Measurements from ENCODE around the gene ACKR3.

ACKR3 gene

GRCh38 chr2:236612737-236613136 lies 43.1 kb downstream of the ACKR3 start:
- H3K4me3 ChIP-seq (ENCODE audit: low read length), result no peak overlapping the region
- H3K9ac ChIP-seq (ENCODE audit: low read length), result no peak overlapping the region
- no peaks in the 10 kb centered on the region for H3K4me1 ChIP-seq (ENCODE audit: control insufficient read depth, insufficient read depth, low read length)
- no peak overlapping the region for H3K27ac ChIP-seq (ENCODE audit: low read depth, low read length)
- H3K27me3 ChIP-seq (ENCODE audit: control insufficient read depth, insufficient read depth, low read length), result no peaks in the 10 kb centered on the region
- no peaks in the 10 kb centered on the region for H3K36me3 ChIP-seq (ENCODE audit: control insufficient read depth, insufficient read depth, low read length)

GRCh38 chr2:236613612-236614011 lies 44.0 kb downstream of the ACKR3 start:
- no peaks in the 10 kb centered on the region for H3K4me1 ChIP-seq (ENCODE audit: control insufficient read depth, insufficient read depth, low read length)
- H3K9ac ChIP-seq (ENCODE audit: low read length), result no peak overlapping the region
- H3K27ac ChIP-seq (ENCODE audit: low read depth, low read length), result no peak overlapping the region
- no peak overlapping the region for H3K4me3 ChIP-seq (ENCODE audit: low read length)
- H3K36me3 ChIP-seq (ENCODE audit: control insufficient read depth, insufficient read depth, low read length), result no peaks in the 10 kb centered on the region
- no peaks in the 10 kb centered on the region for H3K27me3 ChIP-seq (ENCODE audit: control insufficient read depth, insufficient read depth, low read length)

DNA sequence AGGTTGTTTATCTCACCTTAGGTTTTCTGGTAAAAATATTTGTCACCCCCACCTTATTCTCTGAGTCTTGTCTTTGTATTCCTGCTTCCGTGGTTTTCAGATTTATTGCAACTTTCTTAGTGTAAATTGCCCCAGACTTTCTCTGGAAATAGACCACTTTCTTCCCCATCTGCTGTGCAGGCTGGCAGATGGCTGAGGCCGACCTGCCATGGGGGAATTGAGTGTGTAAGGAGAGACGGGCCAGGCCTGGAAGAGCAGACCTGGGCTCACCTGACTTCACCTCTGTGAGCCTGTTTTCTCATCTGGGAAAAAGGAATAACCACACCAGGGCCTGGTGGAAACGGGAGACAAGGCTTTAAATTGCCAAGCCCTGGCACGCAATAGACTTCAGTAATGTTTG lies 44.9 kb downstream of the ACKR3 start:
- Histone ChIP-seq H3K4me1 (ENCODE audit: control insufficient read depth, insufficient read depth, low read length) (no peaks in the 10 kb centered on the region), H3K27ac (ENCODE audit: low read depth, low read length) (no peak overlapping the region), H3K36me3 (ENCODE audit: control insufficient read depth, insufficient read depth, low read length) (no peaks in the 10 kb centered on the region), H3K27me3 (ENCODE audit: control insufficient read depth, insufficient read depth, low read length) (no peaks in the 10 kb centered on the region), H3K9ac (ENCODE audit: low read length) (no peak overlapping the region), H3K4me3 (ENCODE audit: low read length) (no peak overlapping the region)

- H3K27ac ChIP-seq (ENCODE audit: low read depth, low read length), result no peak overlapping the region
- no peak overlapping the region for H3K9ac ChIP-seq (ENCODE audit: low read length)
- no peaks in the 10 kb centered on the region for H3K27me3 ChIP-seq (ENCODE audit: control insufficient read depth, insufficient read depth, low read length)
- no peaks in the 10 kb centered on the region for H3K4me1 ChIP-seq (ENCODE audit: control insufficient read depth, insufficient read depth, low read length)
- no peaks in the 10 kb centered on the region for H3K36me3 ChIP-seq (ENCODE audit: control insufficient read depth, insufficient read depth, low read length)
- no peak overlapping the region for H3K4me3 ChIP-seq (ENCODE audit: low read length)
Measured at GRCh38 chr2:236616031-236616430, 46.4 kb downstream of the ACKR3 start.

DNA sequence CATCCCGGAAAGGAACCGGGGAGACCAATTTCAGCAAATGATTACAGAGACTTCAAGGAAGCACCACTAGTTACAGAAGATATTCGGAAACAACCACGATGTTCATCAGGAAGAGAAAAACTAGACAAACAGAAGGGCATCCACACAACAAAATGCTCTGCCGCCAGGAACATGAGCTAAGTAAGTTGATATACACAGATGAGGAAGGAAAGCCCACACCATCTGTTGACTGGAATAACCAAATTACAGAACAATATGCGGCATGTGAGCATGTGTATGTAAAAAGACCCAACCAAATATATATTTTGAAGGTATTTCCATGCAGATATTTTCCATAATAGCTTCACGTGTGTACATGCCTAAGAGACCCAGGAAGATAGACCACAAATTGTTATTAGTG lies 47.0 kb downstream of the ACKR3 start:
- no peak overlapping the region for H3K4me3 ChIP-seq (ENCODE audit: low read length)
- no peaks in the 10 kb centered on the region for H3K4me1 ChIP-seq (ENCODE audit: control insufficient read depth, insufficient read depth, low read length)
- no peak overlapping the region for H3K9ac ChIP-seq (ENCODE audit: low read length)
- H3K27me3 ChIP-seq (ENCODE audit: control insufficient read depth, insufficient read depth, low read length), result no peaks in the 10 kb centered on the region
- no peak overlapping the region for H3K27ac ChIP-seq (ENCODE audit: low read depth, low read length)
- no peaks in the 10 kb centered on the region for H3K36me3 ChIP-seq (ENCODE audit: control insufficient read depth, insufficient read depth, low read length)

DNA sequence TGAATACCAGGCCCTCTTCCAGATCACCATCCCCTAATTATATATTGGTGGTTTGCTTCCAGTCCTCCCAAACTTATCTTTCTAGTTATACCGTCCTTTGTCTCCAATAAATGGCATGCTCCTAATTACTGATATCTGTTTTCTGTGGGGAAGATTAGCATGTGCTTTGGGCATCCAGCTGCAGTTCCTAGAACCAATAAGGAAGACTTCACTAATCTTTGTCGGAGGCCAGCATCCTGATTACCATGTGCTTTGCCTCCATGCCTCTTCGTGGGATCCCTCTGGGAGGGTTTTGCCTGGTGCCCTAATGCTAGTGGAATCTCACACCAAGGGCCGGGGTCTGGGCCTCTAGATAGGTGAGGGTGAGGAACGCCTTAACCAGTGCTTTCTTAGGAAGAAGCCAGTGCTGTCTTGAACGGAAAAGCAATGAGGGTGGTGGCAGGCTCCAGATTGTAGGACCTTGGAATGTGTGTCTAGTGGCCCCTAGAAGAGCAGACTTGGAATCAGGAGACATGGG lies 47.7 kb downstream of the ACKR3 start:
- Histone ChIP-seq H3K27me3 (ENCODE audit: control insufficient read depth, insufficient read depth, low read length) (no peaks in the 10 kb centered on the region), H3K4me1 (ENCODE audit: control insufficient read depth, insufficient read depth, low read length) (no peaks in the 10 kb centered on the region), H3K36me3 (ENCODE audit: control insufficient read depth, insufficient read depth, low read length) (no peaks in the 10 kb centered on the region), H3K27ac (ENCODE audit: low read depth, low read length) (no peak overlapping the region), H3K9ac (ENCODE audit: low read length) (no peak overlapping the region), H3K4me3 (ENCODE audit: low read length) (no peak overlapping the region)

- Histone ChIP-seq H3K4me3 (ENCODE audit: low read length) (no peak overlapping the region), H3K9ac (ENCODE audit: low read length) (no peak overlapping the region), H3K27ac (ENCODE audit: low read depth, low read length) (no peak overlapping the region), H3K36me3 (ENCODE audit: control insufficient read depth, insufficient read depth, low read length) (no peaks in the 10 kb centered on the region), H3K4me1 (ENCODE audit: control insufficient read depth, insufficient read depth, low read length) (no peaks in the 10 kb centered on the region), H3K27me3 (ENCODE audit: control insufficient read depth, insufficient read depth, low read length) (no peaks in the 10 kb centered on the region)
Measured at GRCh38 chr2:236617796-236618195, 48.2 kb downstream of the ACKR3 start.

GRCh38 chr2:236618370-236618769 lies 48.7 kb downstream of the ACKR3 start:
- no peak overlapping the region for H3K4me3 ChIP-seq (ENCODE audit: low read length)
- H3K36me3 ChIP-seq (ENCODE audit: control insufficient read depth, insufficient read depth, low read length), result no peaks in the 10 kb centered on the region
- no peaks in the 10 kb centered on the region for H3K27me3 ChIP-seq (ENCODE audit: control insufficient read depth, insufficient read depth, low read length)
- no peaks in the 10 kb centered on the region for H3K4me1 ChIP-seq (ENCODE audit: control insufficient read depth, insufficient read depth, low read length)
- no peak overlapping the region for H3K9ac ChIP-seq (ENCODE audit: low read length)
- no peak overlapping the region for H3K27ac ChIP-seq (ENCODE audit: low read depth, low read length)

- Histone ChIP-seq H3K4me3 (ENCODE audit: low read length) (no peak overlapping the region), H3K4me1 (ENCODE audit: control insufficient read depth, insufficient read depth, low read length) (no peaks in the 10 kb centered on the region), H3K27me3 (ENCODE audit: control insufficient read depth, insufficient read depth, low read length) (no peaks in the 10 kb centered on the region), H3K36me3 (ENCODE audit: control insufficient read depth, insufficient read depth, low read length) (no peaks in the 10 kb centered on the region), H3K9ac (ENCODE audit: low read length) (no peak overlapping the region), H3K27ac (ENCODE audit: low read depth, low read length) (no peak overlapping the region)
Measured at GRCh38 chr2:236619910-236620612, 50.4 kb downstream of the ACKR3 start.

DNA sequence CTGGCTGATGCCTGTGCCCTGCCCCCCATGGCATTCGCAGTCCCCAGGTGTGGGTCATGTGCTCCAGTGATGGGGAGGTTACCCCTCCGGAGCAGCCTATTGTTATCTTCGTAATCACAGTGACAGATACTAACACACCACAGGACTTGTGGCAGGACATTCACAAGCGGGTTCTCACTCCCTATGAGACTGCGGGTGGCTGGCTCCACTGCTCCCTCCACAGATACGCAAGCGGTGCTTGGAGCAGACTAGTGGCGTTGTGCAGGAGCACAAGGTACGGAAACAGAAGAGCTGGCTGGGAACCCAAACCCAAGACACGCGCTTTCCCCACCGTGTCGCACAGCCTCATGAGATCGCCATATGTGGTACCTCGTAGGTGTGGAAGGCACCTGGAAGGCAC lies 52.2 kb downstream of the ACKR3 start:
- Histone ChIP-seq H3K27me3 (ENCODE audit: control insufficient read depth, insufficient read depth, low read length) (no peaks in the 10 kb centered on the region), H3K4me3 (ENCODE audit: low read length) (no peak overlapping the region), H3K27ac (ENCODE audit: low read depth, low read length) (no peak overlapping the region), H3K36me3 (ENCODE audit: control insufficient read depth, insufficient read depth, low read length) (no peaks in the 10 kb centered on the region), H3K4me1 (ENCODE audit: control insufficient read depth, insufficient read depth, low read length) (no peaks in the 10 kb centered on the region), H3K9ac (ENCODE audit: low read length) (no peak overlapping the region)

DNA sequence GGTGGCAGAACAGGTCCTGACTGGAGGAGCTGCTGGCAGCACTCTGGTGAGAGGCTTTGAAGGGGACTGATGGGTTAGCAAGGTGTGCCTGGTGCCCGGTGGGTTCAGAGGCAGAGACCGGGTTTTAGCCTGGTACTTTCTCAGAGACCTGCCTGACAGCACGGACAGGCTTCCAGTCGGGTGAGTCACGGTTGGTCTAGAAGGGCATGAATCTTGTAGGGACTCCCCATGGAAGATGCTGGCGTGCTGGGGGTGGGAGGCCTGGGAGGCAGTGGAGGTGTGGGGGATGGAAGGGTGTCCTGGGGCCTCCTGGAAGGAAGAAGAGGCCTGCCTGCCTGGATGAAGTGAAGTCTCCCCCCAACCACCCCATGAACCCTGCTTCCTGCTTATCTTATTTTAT lies 52.6 kb downstream of the ACKR3 start:
- H3K4me3 ChIP-seq (ENCODE audit: low read length), result no peak overlapping the region
- H3K27ac ChIP-seq (ENCODE audit: low read depth, low read length), result no peak overlapping the region
- H3K9ac ChIP-seq (ENCODE audit: low read length), result no peak overlapping the region
- no peaks in the 10 kb centered on the region for H3K4me1 ChIP-seq (ENCODE audit: control insufficient read depth, insufficient read depth, low read length)
- H3K27me3 ChIP-seq (ENCODE audit: control insufficient read depth, insufficient read depth, low read length), result no peaks in the 10 kb centered on the region
- H3K36me3 ChIP-seq (ENCODE audit: control insufficient read depth, insufficient read depth, low read length), result no peaks in the 10 kb centered on the region

DNA sequence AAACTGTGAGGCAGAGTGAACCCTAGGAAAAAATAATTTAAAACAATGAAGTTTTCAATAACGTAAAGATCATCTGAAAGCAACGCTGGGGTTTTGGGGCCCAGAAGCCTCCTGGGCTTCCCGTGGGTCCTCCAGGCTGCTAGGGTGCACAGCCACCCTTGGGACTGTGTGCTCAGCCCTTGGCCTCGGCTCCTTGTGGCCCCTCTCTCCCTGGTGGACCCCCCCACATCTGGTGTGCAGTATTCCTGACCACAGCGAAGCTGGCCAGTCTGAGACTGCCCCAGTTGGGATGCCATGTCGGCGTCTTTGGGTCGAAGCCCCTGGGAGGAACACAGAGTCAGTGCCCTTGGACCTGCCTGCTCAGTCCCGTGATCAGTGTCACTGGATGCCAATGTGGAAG lies 53.0 kb downstream of the ACKR3 start:
- no peak overlapping the region for H3K27ac ChIP-seq (ENCODE audit: low read depth, low read length)
- H3K4me3 ChIP-seq (ENCODE audit: low read length), result no peak overlapping the region
- H3K4me1 ChIP-seq (ENCODE audit: control insufficient read depth, insufficient read depth, low read length), result no peaks in the 10 kb centered on the region
- no peaks in the 10 kb centered on the region for H3K36me3 ChIP-seq (ENCODE audit: control insufficient read depth, insufficient read depth, low read length)
- H3K27me3 ChIP-seq (ENCODE audit: control insufficient read depth, insufficient read depth, low read length), result no peaks in the 10 kb centered on the region
- no peak overlapping the region for H3K9ac ChIP-seq (ENCODE audit: low read length)

- no peak overlapping the region for H3K4me3 ChIP-seq (ENCODE audit: low read length)
- no peak overlapping the region for H3K27ac ChIP-seq (ENCODE audit: low read depth, low read length)
- H3K36me3 ChIP-seq (ENCODE audit: control insufficient read depth, insufficient read depth, low read length), result no peaks in the 10 kb centered on the region
- H3K9ac ChIP-seq (ENCODE audit: low read length), result no peak overlapping the region
- H3K27me3 ChIP-seq (ENCODE audit: control insufficient read depth, insufficient read depth, low read length), result no peaks in the 10 kb centered on the region
- H3K4me1 ChIP-seq (ENCODE audit: control insufficient read depth, insufficient read depth, low read length), result no peaks in the 10 kb centered on the region
Measured at GRCh38 chr2:236623816-236624215, 54.2 kb downstream of the ACKR3 start.

All from rectal smooth muscle tissue (tissue), 1 donor.